Stimulated activated CD4-positive, alpha-beta T cell treated with anti-CD3 and anti-CD28 coated beads, Interleukin-4, amount 100 ng/mL, for 4 hours (primary cell): ENCODE results near the gene FLNC.

ENCODE experiments used
- DNase-seq, 2 experiments: peaks; one replicate each; pipeline ENCODE4 v3.0.0-alpha.2; 2020

FLNC gene

GRCh38 chr7:128830231-128831177, at the start of gene FLNC:
TSS of gene FLNC (plus strand) at chr7:128830406. CDS start at chr7:128830638, 232 bp downstream.
- peak; percentile 19 to 32 for DNase-seq

- no peak for DNase-seq
Observed at GRCh38 chr7:128781126-128781525, 49.1 kb upstream of the FLNC start.

GRCh38 chr7:128781851-128782250, 48.4 kb upstream of the FLNC start:
- DNase-seq = no peak

- DNase-seq = no peak
Observed at GRCh38 chr7:128783143-128783861, 46.9 kb upstream of the FLNC start.

GRCh38 chr7:128785738-128786137, 44.5 kb upstream of the FLNC start:
- DNase-seq = no peak

- DNase-seq = no peak
Observed at GRCh38 chr7:128788446-128789412, 41.5 kb upstream of the FLNC start.

GRCh38 chr7:128790315-128791041, 39.7 kb upstream of the FLNC start:
- DNase-seq = no peak

GRCh38 chr7:128791121-128791971, 38.9 kb upstream of the FLNC start, which contains the start of gene CCDC136:
TSS of gene CCDC136 (plus strand) at chr7:128791968. CDS start at chr7:128792412, 444 bp downstream.
- peak; percentile 72 to 81 for DNase-seq

GRCh38 chr7:128791972-128792327, 38.3 kb upstream of the FLNC start:
- DNase-seq = no peak

- no peak for DNase-seq
Observed at GRCh38 chr7:128792471-128793180, 37.6 kb upstream of the FLNC start.

- DNase-seq = no peak
Observed at GRCh38 chr7:128793181-128793547, 37.0 kb upstream of the FLNC start.

GRCh38 chr7:128794020-128794419, 36.2 kb upstream of the FLNC start:
- DNase-seq = no peak

GRCh38 chr7:128794436-128794835, 35.8 kb upstream of the FLNC start:
- DNase-seq = no peak

GRCh38 chr7:128795129-128795528, 35.1 kb upstream of the FLNC start:
- no peak for DNase-seq

GRCh38 chr7:128796327-128796726, 33.9 kb upstream of the FLNC start:
- no peak for DNase-seq

- no peak for DNase-seq
Observed at GRCh38 chr7:128799451-128799850, 30.8 kb upstream of the FLNC start.

GRCh38 chr7:128800567-128800966, 29.6 kb upstream of the FLNC start:
- no peak for DNase-seq

- DNase-seq = no peak
Observed at GRCh38 chr7:128801003-128801402, 29.2 kb upstream of the FLNC start.

- DNase-seq = no peak
Observed at GRCh38 chr7:128801667-128802418, 28.4 kb upstream of the FLNC start.

GRCh38 chr7:128804484-128804883, 25.7 kb upstream of the FLNC start:
- no peak for DNase-seq
